HepG2 (cell line): ENCODE data around the gene CCNYL1. TPM values are rescaled to one million over a fixed set of nuclear protein-coding genes. Genes with fewer than 3 reads are reported as not detected.

Experiments
- AFF4 ChIP-seq: sonication (generic); formaldehyde crosslinking; IDR thresholded peaks from 2 replicates; pipeline ENCODE4 v1.4.0; 2020; ENCODE audit warnings: missing genetic modification reagents
- CTCF ChIP-seq: sonication (generic); formaldehyde crosslinking; IDR thresholded peaks from 2 replicates; pipeline ENCODE4 v1.5.0; 2020; ENCODE audit warnings: mild to moderate bottlenecking, missing genetic modification reagents, moderate library complexity
- FOSL2 ChIP-seq: sonication (generic); formaldehyde crosslinking; IDR thresholded peaks from 2 replicates; pipeline ENCODE4 v1.4.0; 2020; ENCODE audit warnings: missing genetic modification reagents
- HMG20B ChIP-seq: conservative IDR thresholded peaks from 2 replicates; pipeline ENCODE4 v1.6.1; 2016; ENCODE audit warnings: missing genetic modification reagents, missing compliant biosample characterization
- IRF2 ChIP-seq: IDR thresholded peaks from 2 replicates; pipeline ENCODE4 v1.6.1; 2018; ENCODE audit warnings: missing genetic modification reagents, missing compliant biosample characterization
- MAZ ChIP-seq, 2 experiments: sonication (generic) in 1 of 2; formaldehyde crosslinking in 1 of 2; IDR thresholded peaks; 2 replicates each; pipeline versions ENCODE4 v1.5.0 to v1.6.1; 2012 to 2020; ENCODE audit warnings: low read depth in 2 of 2, mild to moderate bottlenecking in 2 of 2, borderline replicate concordance in 1 of 2, improper control_type of control experiment in 1 of 2, low read length in 1 of 2, missing genetic modification reagents in 1 of 2, moderate library complexity in 1 of 2
- MEIS2 ChIP-seq: sonication (generic); formaldehyde crosslinking; IDR thresholded peaks from 2 replicates; pipeline ENCODE4 v1.9.0; 2021; ENCODE audit warnings: mild to moderate bottlenecking, missing genetic modification reagents
- SKIL ChIP-seq: sonication (generic); formaldehyde crosslinking; IDR thresholded peaks from 2 replicates; pipeline ENCODE4 v1.8.0; 2022; ENCODE audit warnings: missing genetic modification reagents, mild to moderate bottlenecking, moderate library complexity, borderline replicate concordance
- SMAD1 ChIP-seq: sonication (generic); formaldehyde crosslinking; IDR thresholded peaks from 2 replicates; pipeline ENCODE4 v1.4.0; 2020; ENCODE audit warnings: missing genetic modification reagents, low read depth, mild to moderate bottlenecking, borderline replicate concordance
- SOX6 ChIP-seq, 2 experiments: fragments of 450-650 bp in 1 of 2; sonication (generic) in 1 of 2; formaldehyde crosslinking in 1 of 2; IDR thresholded peaks; 2 replicates each; pipeline versions ENCODE4 v1.4.0 to v1.6.1; 2017 to 2020; ENCODE audit warnings: antibody characterized with exemption in 1 of 2, mild to moderate bottlenecking in 1 of 2, missing genetic modification reagents in 1 of 2
- SP1 ChIP-seq, 2 experiments: fragments of 450-650 bp in 1 of 2; sonication (generic) in 1 of 2; formaldehyde crosslinking in 1 of 2; IDR thresholded peaks; 2 replicates each; pipeline versions ENCODE4 v1.4.0 to v1.6.1; 2016 to 2020; ENCODE audit warnings: missing genetic modification reagents in 1 of 2
- SRSF1 ChIP-seq: fragments of 200-400 bp; formaldehyde crosslinking; optimal IDR thresholded peaks from 2 replicates; pipeline ENCODE3; 2017; ENCODE audit warnings: mild to moderate bottlenecking, low read depth, low read length, moderate library complexity
- SRSF4 ChIP-seq: fragments of 200-400 bp; formaldehyde crosslinking; IDR thresholded peaks from one replicate; pipeline ENCODE4 v1.6.1; 2018; ENCODE audit warnings: mild to moderate bottlenecking, low read depth, low read length, moderate library complexity; ENCODE audit not compliant: poor library complexity, severe bottlenecking
- U2AF1 ChIP-seq: fragments of 200-400 bp; formaldehyde crosslinking; optimal IDR thresholded peaks from 2 replicates; pipeline ENCODE3; 2017; ENCODE audit warnings: mild to moderate bottlenecking, low read depth, low read length
- ZKSCAN8 ChIP-seq: IDR thresholded peaks from 2 replicates; pipeline ENCODE4 v1.6.1; 2016; ENCODE audit warnings: borderline replicate concordance, missing genetic modification reagents, missing compliant biosample characterization
- ZNF20 ChIP-seq: sonication (generic); formaldehyde crosslinking; IDR thresholded peaks from 2 replicates; pipeline ENCODE4 v1.4.0; 2020; ENCODE audit warnings: mild to moderate bottlenecking, moderate library complexity, missing genetic modification reagents
- ZNF292 ChIP-seq: sonication (generic); formaldehyde crosslinking; IDR thresholded peaks from 2 replicates; pipeline ENCODE4 v1.8.1; 2022; ENCODE audit warnings: mild to moderate bottlenecking, low read depth, missing genetic modification reagents, borderline replicate concordance
- ZNF614 ChIP-seq: IDR thresholded peaks from 2 replicates; pipeline ENCODE4 v1.6.1; 2018; ENCODE audit warnings: missing biosample characterization, missing genetic modification reagents, inconsistent platforms, borderline replicate concordance
- ZNF724P ChIP-seq: sonication (generic); formaldehyde crosslinking; IDR thresholded peaks from 2 replicates; pipeline ENCODE4 v1.8.0; 2022; ENCODE audit warnings: missing genetic modification reagents, borderline replicate concordance
- polyA plus RNA-seq, 8 experiments: library from polyadenylated mRNA; depleted of rRNA in 3 of 8; stranded (reverse) in 7 of 8; unstranded in 1 of 8; fragments of >200 nt; fragmentation: Illumina TruSeq in 4 of 8; extraction: Trizol in 4 of 8; gene quantifications; 2 replicates each; pipeline versions ENCODE4 v1.2.1 to v1.2.3, GENCODE V29; 2011 to 2016; ENCODE audit warnings: low read depth in 4 of 8, missing spikeins in 1 of 8, mixed read lengths in 1 of 8; ENCODE audit not compliant: insufficient read depth in 1 of 8
- total RNA-seq, 5 experiments: library from RNA; depleted of rRNA; stranded (reverse); fragments of >200 nt; fragmentation: Illumina TruSeq; extraction: Trizol; gene quantifications; 2 replicates each; pipeline ENCODE4 v1.2.3, GENCODE V29; 2016; ENCODE audit warnings: low read depth in 1 of 5

The CCNYL1 gene
- total and polyA plus RNA-seq, 2 of the 13 experiments (the other 11 are each of a cell fraction or from before 2014, with no cell fraction given), result 12.5 to 16.2 TPM

- TF ChIP-seq SKIL (CRISPR knock-in tag) (peak; percentile 34; the same call in 1 of the 2 replicates), ZNF724P (CRISPR knock-in tag) (no peak), ZNF614 (CRISPR knock-in tag) (no peak), SRSF4 (no peak), U2AF1 (peak; percentile 33), MEIS2 (CRISPR knock-in tag) (peak; percentile 7; the same call in 1 of the 2 replicates), SOX6 (IDR thresholded peaks at IDR 0.05) (no peak), SOX6 (CRISPR knock-in tag; IDR thresholded peaks at IDR 0.05) (peak; percentile 62), SP1 (IDR thresholded peaks at IDR 0.05) (no peak), SP1 (CRISPR knock-in tag; IDR thresholded peaks at IDR 0.05) (peak; percentile 51; the same call in 1 of the 2 replicates), ZKSCAN8 (CRISPR knock-in tag) (peak; percentile 52; the same call in 1 of the 2 replicates), SMAD1 (CRISPR knock-in tag) (0 out of 2 replicates have a peak, but pooled peaks have one; percentile 3), HMG20B (CRISPR knock-in tag) (no peak), IRF2 (CRISPR knock-in tag) (peak; percentile 74; the same call in 1 of the 2 replicates), FOSL2 (peak; percentile 73), ZNF292 (CRISPR knock-in tag) (no peak; the same call in none of the 2 replicates), MAZ (IDR thresholded peaks at IDR 0.05; ENCODE audit: borderline replicate concordance, low read depth, low read length) (no peak), MAZ (CRISPR knock-in tag; IDR thresholded peaks at IDR 0.05; ENCODE audit: low read depth) (peak; percentile 37), SRSF1 (peak; percentile 78), CTCF (CRISPR knock-in tag) (peak; percentile 94), ZNF20 (CRISPR knock-in tag) (no peak), AFF4 (CRISPR knock-in tag) (no peak)
Measured at GRCh38 chr2:207767461-207768167, 56.2 kb downstream of the CCNYL1 start (continued).
